NCI-H1694 (cell line): ENCODE measurements around the gene KITLG.
"Not testable (repeated sequence)": the region's sequence is repeated elsewhere in the genome, so short reads cannot be mapped to it uniquely, and the experiment has no call there.

Experiments used
- DNase-seq: peaks from one replicate; lab custom pipeline; 2025; lab: John Stamatoyannopoulos, UW

Gene KITLG

GRCh38 chr12:88576866-88577265, 3.4 kb downstream of the KITLG start:
- no peak for DNase-seq

GRCh38 chr12:88575361-88575970, 4.8 kb downstream of the KITLG start:
- DNase-seq, result no peak

GRCh38 chr12:88574278-88574677, 6.0 kb downstream of the KITLG start:
- DNase-seq, result no peak

- DNase-seq, result no peak
Measured at GRCh38 chr12:88573583-88573982, 6.7 kb downstream of the KITLG start.

- no peak for DNase-seq
Measured at GRCh38 chr12:88572781-88573549, 7.3 kb downstream of the KITLG start.

- DNase-seq, result no peak
Measured at GRCh38 chr12:88571543-88571942, 8.7 kb downstream of the KITLG start.

DNA sequence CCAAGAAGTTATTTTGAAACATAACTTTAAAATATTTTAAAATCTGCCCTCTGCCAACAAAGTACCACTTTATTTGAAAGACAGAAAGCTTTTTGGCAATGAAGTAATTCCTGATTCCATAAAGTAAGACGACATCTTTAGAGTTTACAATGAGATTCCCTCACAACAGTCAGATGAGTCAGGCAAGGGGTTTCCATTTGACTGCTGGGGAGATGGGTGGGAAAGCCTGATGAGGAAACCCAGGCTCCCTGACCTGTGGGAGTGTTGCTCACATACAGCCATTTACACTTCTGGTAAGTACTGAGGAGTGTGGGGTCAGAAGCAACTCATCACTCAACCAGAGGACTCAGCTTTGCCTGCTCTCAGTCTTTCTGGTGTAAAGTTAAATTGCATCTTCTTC, 10.2 kb downstream of the KITLG start:
- DNase-seq, result no peak

DNA sequence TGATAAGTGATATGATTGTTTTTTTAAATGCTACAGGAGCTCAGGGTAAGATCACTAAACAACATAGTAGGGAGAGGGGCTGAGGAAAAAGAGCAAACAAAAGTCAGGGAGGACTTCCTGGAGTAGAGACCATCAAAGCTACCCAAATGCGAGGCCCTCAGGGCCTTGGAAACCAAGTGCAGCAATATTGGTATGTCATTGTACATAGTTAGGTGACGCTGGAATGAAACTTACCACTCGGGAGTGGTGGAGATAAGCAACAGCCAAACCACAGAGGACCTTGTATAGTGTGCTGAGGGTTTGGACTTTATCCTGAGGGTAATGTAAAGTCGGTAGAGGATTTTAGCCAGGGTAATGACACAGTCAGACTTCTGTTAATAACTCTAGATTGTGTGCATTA, 13.8 kb downstream of the KITLG start:
- DNase-seq, result no peak

DNA sequence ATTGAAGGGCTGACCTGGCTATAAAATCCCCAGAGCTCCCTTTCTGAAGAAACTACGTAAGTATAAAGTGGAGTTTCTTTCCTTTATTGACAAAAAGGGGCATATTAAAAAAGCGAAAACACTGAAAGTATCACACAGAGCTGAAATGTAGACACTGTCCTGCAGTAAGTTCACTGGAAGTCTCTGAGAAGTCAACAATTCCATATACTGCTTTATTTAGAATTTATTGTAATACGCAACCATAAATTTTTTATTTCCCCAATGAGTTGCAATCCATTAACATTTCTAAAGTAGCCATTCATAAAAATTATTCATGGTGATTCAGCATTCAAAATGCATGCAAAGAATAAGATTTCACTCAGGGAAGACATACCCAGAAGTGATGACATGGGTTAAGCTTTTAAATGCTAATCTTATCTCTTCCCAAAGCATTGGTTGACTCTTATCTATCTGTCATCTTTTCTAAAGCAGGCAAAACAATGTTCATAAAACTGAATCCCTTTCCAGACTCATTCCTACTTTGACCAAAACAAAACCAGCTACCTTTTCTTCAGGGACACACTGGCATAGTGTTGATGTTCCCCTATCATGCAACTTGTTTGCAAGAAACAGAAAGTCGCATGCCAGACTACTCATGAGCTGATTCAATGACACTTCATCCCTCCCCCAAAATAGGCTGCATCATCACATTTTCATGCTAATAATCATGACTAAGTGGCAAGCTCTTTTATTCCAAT, 17.3 kb downstream of the KITLG start:
- no peak for DNase-seq

DNA sequence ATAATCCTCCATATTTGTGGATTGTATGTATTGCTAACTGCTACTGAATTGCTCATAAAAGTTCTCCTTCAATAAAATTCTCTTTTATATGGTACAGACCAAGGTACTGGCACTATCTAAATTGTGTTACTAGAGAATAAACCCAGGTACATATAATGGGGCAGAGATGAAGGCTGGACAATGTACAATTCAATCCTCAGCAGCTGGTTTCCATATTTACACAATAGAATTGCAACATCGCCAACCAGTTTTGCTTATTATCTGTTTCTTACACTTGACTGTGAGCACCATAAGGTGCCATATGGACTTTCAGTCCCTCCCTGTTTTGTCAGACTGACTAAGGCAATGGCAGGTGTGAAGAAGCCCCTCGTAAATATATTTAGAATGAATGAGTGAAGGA, 18.1 kb downstream of the KITLG start:
- DNase-seq, result no peak

GRCh38 chr12:88559772-88560171, 20.5 kb downstream of the KITLG start:
- DNase-seq, result no peak

DNA sequence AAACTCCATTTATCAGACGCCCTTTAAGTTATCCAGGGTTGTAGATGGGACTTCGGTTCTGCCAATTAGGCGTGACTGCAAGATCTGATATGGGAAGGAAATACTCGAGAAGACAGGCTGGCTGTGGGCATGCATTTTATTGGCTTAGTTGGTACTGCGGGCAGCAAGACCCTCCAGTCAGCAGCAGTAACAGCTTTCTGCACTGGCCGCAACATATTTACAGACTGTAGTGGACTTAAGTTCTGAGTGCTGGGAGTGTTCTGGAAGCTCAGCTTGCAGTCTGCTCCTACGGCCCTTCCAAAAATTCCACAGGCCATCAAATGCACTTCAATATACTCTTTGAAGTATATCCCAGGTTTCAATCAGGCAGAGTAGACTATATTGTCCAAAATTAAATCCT, 21.1 kb downstream of the KITLG start:
- DNase-seq, result no peak

DNA sequence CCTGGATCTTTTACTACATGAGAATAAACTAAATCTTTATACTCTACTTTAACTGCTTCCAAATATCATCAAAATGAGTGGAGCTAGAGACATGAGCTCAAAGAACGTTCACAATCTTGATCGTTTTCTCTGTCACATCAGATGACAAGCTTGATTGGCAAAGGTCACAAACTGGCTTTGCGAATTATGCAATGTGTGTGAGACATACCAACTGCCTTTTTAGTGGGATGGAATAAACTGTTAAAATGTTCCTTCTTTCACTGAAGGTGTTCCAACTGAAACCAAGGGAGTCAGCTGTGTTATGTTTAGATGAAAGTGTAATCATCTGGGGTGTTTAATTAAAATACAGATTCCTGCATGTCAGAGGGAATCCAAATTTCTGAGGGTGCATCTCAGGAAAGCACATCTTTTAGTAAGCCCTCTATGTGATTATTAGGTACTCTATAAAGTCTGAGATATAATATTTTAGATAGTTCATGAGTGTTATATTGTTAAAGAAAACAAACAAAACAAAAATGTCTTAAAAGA, 21.9 kb downstream of the KITLG start:
- DNase-seq, result no peak

- no peak for DNase-seq
Measured at GRCh38 chr12:88556213-88556774, 24.0 kb downstream of the KITLG start.

DNA sequence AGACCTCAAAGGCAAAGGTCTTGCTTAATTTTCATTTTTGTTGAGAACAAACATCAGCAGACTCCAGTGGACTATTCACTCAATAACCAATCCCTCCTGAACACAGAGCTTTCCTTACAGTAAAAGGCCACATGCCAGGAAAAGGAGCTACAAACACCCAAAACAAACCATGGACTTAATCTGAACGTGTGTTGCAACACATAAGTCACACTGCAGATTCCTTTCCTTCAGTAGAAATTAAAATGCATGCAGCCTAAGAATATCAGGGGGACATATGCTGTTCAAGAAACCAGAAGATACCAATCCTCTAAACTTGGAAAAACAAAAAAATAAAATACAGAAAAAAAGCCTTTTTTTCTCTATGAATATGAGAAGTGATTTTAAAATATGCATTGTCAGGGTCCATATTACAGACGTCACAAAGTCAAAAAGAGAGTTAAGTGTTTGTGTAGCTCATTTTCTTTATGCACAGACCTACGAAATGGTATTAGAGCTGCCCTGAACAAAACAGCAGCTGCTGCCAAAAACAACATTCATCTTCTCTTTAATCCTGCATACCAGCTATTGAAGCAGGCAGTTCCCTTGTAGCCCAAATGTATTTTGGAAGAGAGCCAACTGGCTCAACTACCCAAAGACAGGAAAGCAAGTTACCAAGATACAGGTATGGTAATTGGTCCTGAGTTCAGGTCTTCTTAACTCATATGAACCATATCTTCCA, 26.2 kb downstream of the KITLG start:
- no peak for DNase-seq

GRCh38 chr12:88552610-88553079, 27.6 kb downstream of the KITLG start:
- no peak for DNase-seq

- DNase-seq, result no peak
Measured at GRCh38 chr12:88549929-88550328, 30.3 kb downstream of the KITLG start.

DNA sequence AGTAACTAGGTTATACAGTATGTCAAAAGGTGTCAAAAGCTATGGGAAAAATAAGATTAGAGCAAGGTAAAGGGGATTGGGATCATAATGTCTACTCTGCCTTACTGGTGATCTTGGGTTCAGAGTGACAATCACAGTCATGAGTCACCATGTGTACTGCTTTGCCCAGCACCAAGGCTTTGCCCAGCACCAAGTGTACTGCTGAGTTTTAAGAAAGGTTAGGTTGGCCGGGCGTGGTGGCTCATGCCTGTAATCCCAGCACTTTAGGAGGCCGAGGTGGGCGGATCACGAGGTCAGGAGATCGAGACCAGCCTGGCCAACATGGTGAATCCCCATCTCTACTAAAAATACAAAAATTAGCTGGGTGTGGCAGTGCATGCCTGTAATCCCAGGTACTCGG, 32.3 kb downstream of the KITLG start:
- not testable (repeated sequence) for DNase-seq

- no peak for DNase-seq
Measured at GRCh38 chr12:88546853-88547252, 33.4 kb downstream of the KITLG start.

DNA sequence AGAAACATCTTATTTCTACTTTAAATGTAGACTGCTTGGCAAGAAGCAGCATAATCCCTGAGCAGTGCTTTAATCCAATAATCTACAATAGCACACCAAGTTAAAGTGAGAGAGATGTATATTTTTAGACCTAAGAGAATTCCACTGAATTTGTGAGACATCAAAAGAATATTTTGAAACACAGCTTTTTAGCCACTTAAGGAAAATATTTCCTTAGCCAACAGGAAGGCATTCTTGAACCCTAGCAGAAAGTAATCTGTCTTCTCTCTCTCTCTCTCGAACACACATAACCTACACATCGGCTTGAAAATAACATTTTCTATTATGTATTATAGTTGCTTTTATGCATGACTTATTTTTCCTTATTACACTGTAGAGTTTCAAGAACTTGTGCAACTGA, 34.0 kb downstream of the KITLG start:
- no peak for DNase-seq
